Uterus (tissue), 4 donors: ENCODE data around the gene TSTD1. TPM values are rescaled to one million over a fixed set of nuclear protein-coding genes. Genes with fewer than 3 reads are reported as not detected.
"Not testable (repeated sequence)": the region's sequence is repeated elsewhere in the genome, so short reads cannot be mapped to it uniquely, and the experiment has no call there.

Experiments used
- DNase-seq, 2 donors: peaks; one replicate each; pipeline ENCODE4 v3.0.0-alpha.2; 2019 to 2020
- H3K27ac ChIP-seq, 2 donors: fragments of 200-600 bp; sonication (generic); 1 replicate in 1 of 2; 2 replicates in 1 of 2; pipeline ENCODE4 v1.5.1; 2016 to 2018
- H3K27me3 ChIP-seq, 2 donors: fragments of 200-600 bp; sonication (generic); one replicate each; pipeline ENCODE4 v1.5.1; 2018 to 2019; ENCODE audit warnings: control low read depth in 1 of 2
- H3K36me3 ChIP-seq, 2 donors: fragments of 200-600 bp; sonication (generic); one replicate each; pipeline ENCODE4 v1.5.1; 2019; ENCODE audit warnings: control low read depth in 1 of 2
- H3K4me1 ChIP-seq, 2 donors: fragments of 200-600 bp; sonication (generic); one replicate each; pipeline ENCODE4 v1.5.1; 2018 to 2019; ENCODE audit warnings: control low read depth in 1 of 2
- H3K4me3 ChIP-seq, 2 donors: fragments of 200-600 bp; sonication (generic); 1 replicate in 1 of 2; 2 replicates in 1 of 2; pipeline ENCODE4 v1.5.1; 2018 to 2019; ENCODE audit warnings: mild to moderate bottlenecking in 1 of 2
- H3K9me3 ChIP-seq, 2 donors: fragments of 200-600 bp; sonication (generic); one replicate each; pipeline ENCODE4 v1.5.1; 2019; ENCODE audit warnings: control low read depth in 1 of 2
- CTCF ChIP-seq, 4 experiments: fragments of 200-600 bp in 2 of 4; fragments of 450-650 bp in 2 of 4; sonication (generic) in 2 of 4; IDR thresholded peaks; one replicate each; pipeline ENCODE4 v1.5.1; 2016 to 2019; ENCODE audit warnings: antibody characterized with exemption in 4 of 4, mild to moderate bottlenecking in 2 of 4, moderate library complexity in 1 of 4
- POLR2A ChIP-seq, 2 donors: fragments of 450-650 bp; IDR thresholded peaks; one replicate each; pipeline ENCODE4 v1.6.1; 2016; ENCODE audit warnings: antibody characterized with exemption in 2 of 2, mild to moderate bottlenecking in 1 of 2, moderate library complexity in 1 of 2
- intact Hi-C: fragments of 100-400 bp; cut with DNase I; formaldehyde crosslinking; loops from one replicate; pipeline ENCODE4 v1.15.1; 2023; ENCODE audit warnings: low total_unique reads
- total RNA-seq, 4 donors: library from RNA; depleted of rRNA in 3 of 4; stranded (reverse); fragments of >200 nt in 3 of 4; gene quantifications; one replicate each; pipeline versions ENCODE4 v1.1.0 to v1.2.4, GENCODE V29; 2014 to 2023
- donor health status: DM: yes; HTN: yes; CAD: no.

The TSTD1 gene
- total RNA-seq, 4 donors from 2014 or later, result 5.6 to 20.3 TPM; not detected in 2

DNA sequence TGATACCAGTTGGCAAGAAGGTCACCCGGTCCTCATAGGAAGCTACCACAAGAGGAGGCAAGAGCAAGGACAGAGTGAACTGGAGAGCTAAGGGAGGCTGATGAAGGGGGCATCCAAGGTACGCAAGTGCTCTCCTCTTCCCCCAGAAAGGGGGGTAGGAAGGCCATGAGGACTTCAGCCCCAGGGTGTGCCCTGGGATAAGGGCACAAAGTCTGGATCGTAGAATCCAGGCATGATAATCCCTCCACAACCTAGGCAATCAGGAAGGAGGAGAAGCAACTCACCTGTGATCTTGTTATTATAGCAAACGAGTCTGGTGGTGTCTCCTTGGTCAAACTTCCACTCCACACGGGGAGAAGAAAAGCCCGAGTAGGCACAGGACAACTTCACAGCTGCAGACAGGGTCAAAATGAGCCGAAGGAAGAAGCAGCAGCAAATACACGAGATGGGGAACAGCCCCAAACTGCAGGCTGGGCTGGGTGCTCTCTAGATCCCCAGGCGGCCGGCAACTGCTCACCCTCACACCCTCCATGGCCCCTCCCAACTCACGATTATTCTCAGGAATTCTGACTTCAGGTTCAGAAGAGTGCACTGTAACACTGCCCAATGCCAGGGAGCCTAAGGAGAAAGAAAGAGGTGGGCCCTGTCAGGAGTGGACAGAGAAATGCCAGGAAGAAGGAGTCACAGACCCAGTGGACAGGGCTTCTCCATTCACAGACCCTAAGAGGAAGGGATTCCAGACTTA lies 37.9 kb downstream of the TSTD1 start:
- H3K36me3 ChIP-seq, result no peaks in the 10 kb centered on the region
- H3K9me3 ChIP-seq, result no peaks in the 10 kb centered on the region
- no peaks in the 10 kb centered on the region for H3K4me1 ChIP-seq
- no peaks in the 10 kb centered on the region for H3K27me3 ChIP-seq
- H3K27ac ChIP-seq, result no peak overlapping the region
- TF ChIP-seq CTCF (IDR thresholded peaks at IDR 0.05) (no peak), POLR2A (IDR thresholded peaks at IDR 0.05) (no peak)
- H3K4me3 ChIP-seq, result no peak overlapping the region
- intact Hi-C loops, result no loop called here
- no peak for DNase-seq

GRCh38 chr1:160999376-160999775 lies 39.4 kb downstream of the TSTD1 start:
- intact Hi-C loops, result no loop called here

GRCh38 chr1:160997323-160998038 lies 41.3 kb downstream of the TSTD1 start:
- Histone ChIP-seq H3K4me1 (no peaks in the 10 kb centered on the region), H3K27me3 (no peaks in the 10 kb centered on the region), H3K36me3 (no peaks in the 10 kb centered on the region), H3K9me3 (no peaks in the 10 kb centered on the region), H3K4me3 (no peak overlapping the region), H3K27ac (peak overlapping the region; percentile 37 to 45)
- DNase-seq, result peak; percentile 27 to 58
- TF ChIP-seq CTCF (IDR thresholded peaks at IDR 0.05) (peak in 3 of 4 experiments; percentile 21 to 59 (median 21)), POLR2A (IDR thresholded peaks at IDR 0.05) (no peak)
- intact Hi-C loops, result no loop called here

More at GRCh38 chr1:160999376-160999775, 39.4 kb downstream of the TSTD1 start:
- no peaks in the 10 kb centered on the region for H3K4me1 ChIP-seq
- TF ChIP-seq POLR2A (IDR thresholded peaks at IDR 0.05) (no peak), CTCF (IDR thresholded peaks at IDR 0.05) (no peak)
- DNase-seq, result no peak
- no peaks in the 10 kb centered on the region for H3K36me3 ChIP-seq
- no peak overlapping the region for H3K4me3 ChIP-seq
- no peak overlapping the region for H3K27ac ChIP-seq
- no peaks in the 10 kb centered on the region for H3K27me3 ChIP-seq
- no peaks in the 10 kb centered on the region for H3K9me3 ChIP-seq

GRCh38 chr1:160996178-160996577 lies 42.6 kb downstream of the TSTD1 start:
- no peaks in the 10 kb centered on the region for H3K36me3 ChIP-seq
- H3K4me3 ChIP-seq, result no peak overlapping the region
- no peaks in the 10 kb centered on the region for H3K27me3 ChIP-seq
- no peaks in the 10 kb centered on the region for H3K4me1 ChIP-seq
- TF ChIP-seq CTCF (IDR thresholded peaks at IDR 0.05) (no peak), POLR2A (IDR thresholded peaks at IDR 0.05) (no peak)
- DNase-seq, result no peak
- no peak overlapping the region for H3K27ac ChIP-seq
- no peaks in the 10 kb centered on the region for H3K9me3 ChIP-seq
- intact Hi-C loops, result no loop called here

GRCh38 chr1:160993544-160994193 lies 45.1 kb downstream of the TSTD1 start:
- Histone ChIP-seq H3K4me3 (no peak overlapping the region), H3K27ac (no peak overlapping the region), H3K27me3 (no peaks in the 10 kb centered on the region), H3K9me3 (no peaks in the 10 kb centered on the region), H3K4me1 (no peaks in the 10 kb centered on the region), H3K36me3 (no peaks in the 10 kb centered on the region)
- intact Hi-C loops, result no loop called here
- DNase-seq, result no peak
- no peak for TF ChIP-seq POLR2A (IDR thresholded peaks at IDR 0.05)
- peak in 1 of 4 experiments; percentile 26 for TF ChIP-seq CTCF (IDR thresholded peaks at IDR 0.05)

GRCh38 chr1:160992036-160992435 lies 46.7 kb downstream of the TSTD1 start:
- H3K4me1 ChIP-seq, H3K36me3 ChIP-seq, H3K27ac ChIP-seq, DNase-seq, H3K27me3 ChIP-seq, intact Hi-C loops, H3K9me3 ChIP-seq, H3K4me3 ChIP-seq: not testable (repeated sequence)
